22Rv1 (cell line): ENCODE measurements around the gene EPN2.
"Not testable (repeated sequence)": the region's sequence is repeated elsewhere in the genome, so short reads cannot be mapped to it uniquely, and the experiment has no call there.

Experiments used
- H3K27ac ChIP-seq: fragments of 450-650 bp; 2 replicates; pipeline ENCODE4 v1.5.1; 2017
- ZFX ChIP-seq: fragments of 450-650 bp; IDR thresholded peaks from 2 replicates; pipeline ENCODE4 v1.6.1; 2017; ENCODE audit warnings: antibody characterized with exemption, borderline replicate concordance
- TF ChIP-seq, protein P1 (sequence below): fragments of 450-650 bp; IDR thresholded peaks from 2 replicates; pipeline ENCODE4 v1.5.1; 2017; ENCODE audit warnings: mild to moderate bottlenecking

EPN2 gene

DNA sequence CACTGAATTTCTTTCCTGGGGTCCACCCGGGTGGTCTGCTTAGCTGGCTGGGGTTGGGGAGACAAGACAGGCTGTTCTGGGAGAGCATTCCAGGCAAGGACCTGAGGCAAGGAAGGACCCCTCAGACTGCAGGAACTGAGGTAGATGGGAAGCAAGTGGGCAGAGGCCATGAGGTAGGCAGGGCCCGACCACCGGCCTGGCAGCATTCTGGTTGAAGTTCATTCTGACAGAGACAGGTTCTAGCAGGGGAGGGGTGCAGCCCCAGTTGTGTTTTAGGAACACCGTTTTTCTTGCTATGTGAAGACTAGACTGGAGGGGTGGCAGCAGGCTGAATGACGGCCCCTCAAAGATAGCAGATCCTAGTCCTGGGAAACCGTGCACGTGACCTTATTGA, 107.9 kb downstream of the EPN2 start:
- no peak overlapping the region for H3K27ac ChIP-seq

DNA sequence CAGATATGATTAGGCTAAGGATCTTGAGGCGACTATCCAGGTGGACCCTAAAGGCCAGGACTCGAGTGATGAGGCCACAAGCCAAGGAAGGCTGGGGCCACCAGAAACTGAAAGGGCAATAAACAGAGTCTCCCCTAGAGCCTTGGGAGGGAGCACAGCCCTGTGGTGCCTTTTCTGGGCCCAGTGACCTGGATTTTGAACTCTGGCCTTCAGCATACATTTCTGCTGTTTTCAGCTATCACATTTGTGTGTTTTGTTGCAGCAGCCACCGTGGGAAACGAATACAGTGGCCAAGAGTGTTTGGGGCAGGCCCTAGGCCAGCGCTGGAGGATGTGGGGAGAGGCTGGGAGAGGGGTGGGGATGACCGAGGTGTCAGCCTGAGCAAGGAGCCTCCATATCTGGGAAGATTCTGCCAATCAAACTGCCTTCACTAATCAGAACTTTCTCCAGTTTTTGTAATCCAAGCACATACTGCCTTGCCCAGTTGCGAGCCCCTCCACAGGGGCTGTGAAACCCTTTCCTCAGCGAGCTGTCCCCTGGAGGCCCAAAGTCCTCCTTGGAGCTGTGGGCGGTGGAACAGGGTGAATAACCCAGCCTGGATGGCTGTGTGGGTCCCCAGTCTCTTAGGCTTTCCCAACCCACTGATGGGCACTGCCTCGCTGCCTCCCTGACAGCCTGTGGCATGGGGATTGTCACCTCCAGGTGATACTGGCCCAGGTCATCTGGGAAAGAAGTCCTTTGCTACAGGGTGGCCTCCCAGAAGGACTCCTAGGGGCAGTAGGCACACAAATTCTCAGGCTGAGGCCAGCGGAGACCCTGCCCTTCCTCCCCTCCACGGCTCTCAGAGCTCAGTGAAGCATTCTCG, 108.6 kb downstream of the EPN2 start:
- no peak overlapping the region for H3K27ac ChIP-seq
- TF ChIP-seq ZFX = no peak
- TF ChIP-seq, protein P1, sequence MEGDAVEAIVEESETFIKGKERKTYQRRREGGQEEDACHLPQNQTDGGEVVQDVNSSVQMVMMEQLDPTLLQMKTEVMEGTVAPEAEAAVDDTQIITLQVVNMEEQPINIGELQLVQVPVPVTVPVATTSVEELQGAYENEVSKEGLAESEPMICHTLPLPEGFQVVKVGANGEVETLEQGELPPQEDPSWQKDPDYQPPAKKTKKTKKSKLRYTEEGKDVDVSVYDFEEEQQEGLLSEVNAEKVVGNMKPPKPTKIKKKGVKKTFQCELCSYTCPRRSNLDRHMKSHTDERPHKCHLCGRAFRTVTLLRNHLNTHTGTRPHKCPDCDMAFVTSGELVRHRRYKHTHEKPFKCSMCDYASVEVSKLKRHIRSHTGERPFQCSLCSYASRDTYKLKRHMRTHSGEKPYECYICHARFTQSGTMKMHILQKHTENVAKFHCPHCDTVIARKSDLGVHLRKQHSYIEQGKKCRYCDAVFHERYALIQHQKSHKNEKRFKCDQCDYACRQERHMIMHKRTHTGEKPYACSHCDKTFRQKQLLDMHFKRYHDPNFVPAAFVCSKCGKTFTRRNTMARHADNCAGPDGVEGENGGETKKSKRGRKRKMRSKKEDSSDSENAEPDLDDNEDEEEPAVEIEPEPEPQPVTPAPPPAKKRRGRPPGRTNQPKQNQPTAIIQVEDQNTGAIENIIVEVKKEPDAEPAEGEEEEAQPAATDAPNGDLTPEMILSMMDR = no peak

More for the DNA sequence above, 107.9 kb downstream of the EPN2 start:
- no peak for TF ChIP-seq ZFX
- TF ChIP-seq, protein P1 = no peak

DNA sequence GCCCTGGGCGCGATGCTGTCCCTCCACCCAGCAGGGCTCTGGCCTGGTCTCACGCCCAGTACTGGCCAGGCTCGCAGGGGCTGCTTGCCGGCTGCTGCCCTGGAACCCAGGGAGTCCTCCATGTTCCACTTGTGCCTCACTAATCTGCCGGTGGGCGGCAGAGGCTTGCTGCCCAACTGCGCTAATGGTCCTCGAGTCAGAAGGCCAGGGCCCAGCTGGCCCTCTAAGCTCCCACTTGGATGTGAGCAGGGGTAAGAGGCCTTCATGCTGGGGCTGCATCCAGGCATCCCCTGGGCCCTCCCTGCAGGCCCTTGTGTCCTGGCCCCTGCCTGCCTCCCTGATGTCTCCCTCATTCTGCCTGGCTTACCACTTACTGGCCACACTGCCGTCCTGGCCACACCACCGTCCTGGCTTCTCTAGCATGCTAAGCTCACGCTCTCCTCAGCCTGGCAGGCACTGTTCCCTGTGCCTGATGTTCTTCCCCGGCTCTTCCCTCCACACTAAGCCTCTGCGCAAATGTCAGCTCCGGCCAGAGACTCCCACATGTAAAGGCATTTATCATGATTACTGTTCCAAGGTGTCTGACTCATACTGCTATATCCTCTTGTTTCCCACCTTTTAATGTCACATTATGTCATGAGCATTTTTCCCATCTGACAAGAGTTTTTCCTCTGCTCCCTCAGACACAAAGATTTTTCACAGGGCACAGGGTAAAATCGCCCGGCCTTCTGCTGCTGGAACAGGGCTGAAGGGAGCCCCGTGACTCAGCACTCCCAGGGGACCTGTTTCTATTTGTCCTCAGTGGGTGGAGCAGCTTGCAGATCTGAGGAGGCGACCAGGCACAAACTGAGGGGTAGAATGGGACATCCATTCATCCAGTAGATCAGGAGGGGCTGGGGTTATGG, 109.4 kb downstream of the EPN2 start:
- TF ChIP-seq, protein P1 = no peak
- TF ChIP-seq ZFX = no peak
- no peak overlapping the region for H3K27ac ChIP-seq

DNA sequence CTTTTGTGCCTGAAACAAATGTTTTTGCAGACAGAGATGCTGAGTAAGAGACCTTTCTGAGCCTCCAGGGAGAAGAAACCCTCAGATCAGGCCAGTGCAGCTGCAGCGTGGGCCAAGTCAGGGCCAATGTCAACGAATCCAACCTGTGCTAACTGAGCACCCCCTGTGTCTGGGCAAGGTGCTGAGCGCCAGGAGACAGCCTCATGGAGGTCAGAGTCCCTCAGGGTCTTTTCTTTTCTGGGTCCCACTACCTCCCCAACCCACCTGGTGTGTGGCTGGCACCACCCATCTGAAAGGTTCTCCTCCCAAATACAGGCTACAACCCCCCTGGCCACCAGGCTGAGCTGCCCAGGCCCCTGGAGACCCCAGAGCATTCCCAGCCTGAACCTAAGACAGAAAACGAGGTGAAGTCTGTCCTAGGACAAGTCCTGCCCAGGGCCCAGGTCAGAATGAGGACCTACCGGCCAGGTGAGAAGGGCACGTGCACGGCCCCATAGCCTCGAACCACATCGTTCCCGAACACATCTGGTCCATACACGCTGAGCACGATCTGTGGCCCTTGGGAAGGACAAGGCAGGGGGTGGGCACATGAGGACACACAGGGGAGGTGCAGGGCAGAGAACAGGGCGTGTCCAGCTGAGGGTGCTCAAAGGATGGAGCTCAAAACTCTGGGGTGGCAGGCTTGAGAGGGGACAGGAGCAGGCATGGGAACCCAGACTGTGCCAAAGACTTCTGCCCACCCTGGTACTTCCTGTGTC, 110.3 kb downstream of the EPN2 start:
- TF ChIP-seq, protein P1 = no peak
- TF ChIP-seq ZFX = no peak
- H3K27ac ChIP-seq = no peak overlapping the region

DNA sequence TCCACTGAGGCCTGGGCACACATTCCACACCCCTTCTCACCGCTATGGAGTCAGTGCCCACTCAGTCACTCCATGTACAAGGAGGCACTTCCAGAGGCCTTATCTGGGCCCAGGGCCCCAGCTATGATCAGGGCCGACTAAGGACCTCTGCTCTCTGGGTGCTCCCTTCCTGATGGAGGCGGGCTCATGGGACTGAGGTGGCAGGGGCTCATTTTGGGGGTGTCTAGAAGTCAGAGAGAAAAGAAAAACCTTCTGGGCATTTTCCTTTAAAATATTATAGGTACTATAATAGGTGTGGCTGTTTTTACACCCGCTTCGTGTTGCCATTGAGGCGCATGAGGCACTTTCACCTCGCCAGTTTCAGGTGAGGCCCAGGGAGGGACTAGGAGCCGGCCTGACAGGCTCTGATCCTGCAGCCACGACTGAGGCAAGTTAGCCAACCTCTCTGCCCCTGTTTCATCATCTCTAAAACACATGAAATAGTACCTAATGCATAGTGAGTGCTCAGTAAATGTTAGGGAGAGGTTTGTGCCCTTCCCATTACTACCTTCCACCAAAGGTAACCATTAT, 111.0 kb downstream of the EPN2 start:
- no peak overlapping the region for H3K27ac ChIP-seq
- TF ChIP-seq ZFX = no peak
- TF ChIP-seq, protein P1 = no peak

DNA sequence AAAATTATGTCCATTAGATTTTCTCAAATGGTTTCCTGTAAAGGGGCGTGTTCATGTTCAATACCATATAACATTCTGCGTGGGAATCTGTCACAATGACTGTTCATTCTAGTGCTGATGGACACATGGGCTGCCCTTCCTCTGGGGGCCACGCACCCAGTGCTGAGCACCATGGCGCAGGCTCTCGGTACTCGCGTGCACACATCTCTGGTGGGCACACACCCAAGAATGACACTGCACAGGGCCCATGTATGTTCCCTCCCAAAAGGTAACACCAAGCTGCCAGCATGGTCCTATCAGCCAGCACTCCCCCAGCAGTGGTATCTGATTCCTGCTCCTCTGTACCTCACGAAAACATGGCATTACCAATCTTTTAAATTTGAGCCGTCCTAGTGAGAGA, 111.6 kb downstream of the EPN2 start:
- H3K27ac ChIP-seq = no peak overlapping the region
- TF ChIP-seq, protein P1 = no peak
- no peak for TF ChIP-seq ZFX

DNA sequence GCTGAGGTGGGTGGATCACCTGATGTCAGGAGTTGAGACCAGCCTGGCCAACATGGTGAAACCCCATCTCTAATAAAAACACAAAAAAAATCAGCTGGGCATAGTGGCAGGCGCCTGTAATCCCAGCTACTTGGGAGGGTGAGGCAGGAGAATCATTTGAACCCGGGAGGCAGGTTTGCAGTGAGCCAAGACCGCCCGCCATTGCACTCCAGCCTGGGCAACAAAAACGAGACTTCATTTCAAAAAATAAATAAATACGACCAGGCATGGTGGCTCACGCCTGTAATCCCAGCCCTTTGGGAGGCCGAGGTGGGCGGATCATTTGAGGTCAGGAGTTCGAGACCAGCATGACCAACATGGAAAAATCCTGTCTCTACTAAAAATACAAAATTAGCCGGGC, 116.2 kb downstream of the EPN2 start:
- not testable (repeated sequence) for H3K27ac ChIP-seq
